Measurements from ENCODE around the gene DIS3L2.
A peak's percentile ranks its signal among the peaks of the same experiment; 100 is the strongest.

DIS3L2 gene

DNA sequence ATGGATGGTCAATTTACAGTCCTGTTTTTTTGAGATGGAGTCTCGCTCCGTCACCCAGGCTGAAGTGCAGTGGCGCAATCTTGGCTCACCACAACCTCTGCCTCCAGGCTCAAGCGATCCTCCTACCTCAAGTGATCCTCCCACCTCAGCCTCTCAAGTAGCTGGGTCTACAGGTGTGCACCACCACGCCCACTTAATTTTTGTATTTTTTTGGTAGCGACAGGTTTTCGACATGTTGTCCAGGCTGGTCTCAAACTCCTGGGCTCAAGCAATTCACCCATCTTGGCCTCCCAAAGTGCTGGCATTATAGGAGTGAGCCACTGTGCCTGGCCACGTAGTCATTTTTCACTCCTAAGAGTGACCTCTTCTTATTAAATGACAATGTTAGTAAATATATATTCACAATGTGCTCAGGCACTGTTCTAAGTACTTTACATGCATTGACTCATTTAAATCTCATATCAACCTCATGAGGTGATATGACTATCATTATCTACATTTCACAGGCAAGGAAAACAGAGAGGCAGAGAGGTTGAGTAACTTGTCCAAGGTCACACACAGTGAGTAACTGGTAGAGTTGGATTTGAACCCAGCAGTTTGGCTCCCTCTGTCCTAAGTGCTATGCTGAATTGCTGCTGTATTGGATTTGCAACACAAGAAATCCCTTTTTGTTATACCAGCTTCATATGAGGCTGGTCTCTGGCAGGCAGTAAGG, 5.6 kb upstream of the DIS3L2 start:
- DNase-seq (ENCODE audit: low read depth), result peak; percentile 47

DNA sequence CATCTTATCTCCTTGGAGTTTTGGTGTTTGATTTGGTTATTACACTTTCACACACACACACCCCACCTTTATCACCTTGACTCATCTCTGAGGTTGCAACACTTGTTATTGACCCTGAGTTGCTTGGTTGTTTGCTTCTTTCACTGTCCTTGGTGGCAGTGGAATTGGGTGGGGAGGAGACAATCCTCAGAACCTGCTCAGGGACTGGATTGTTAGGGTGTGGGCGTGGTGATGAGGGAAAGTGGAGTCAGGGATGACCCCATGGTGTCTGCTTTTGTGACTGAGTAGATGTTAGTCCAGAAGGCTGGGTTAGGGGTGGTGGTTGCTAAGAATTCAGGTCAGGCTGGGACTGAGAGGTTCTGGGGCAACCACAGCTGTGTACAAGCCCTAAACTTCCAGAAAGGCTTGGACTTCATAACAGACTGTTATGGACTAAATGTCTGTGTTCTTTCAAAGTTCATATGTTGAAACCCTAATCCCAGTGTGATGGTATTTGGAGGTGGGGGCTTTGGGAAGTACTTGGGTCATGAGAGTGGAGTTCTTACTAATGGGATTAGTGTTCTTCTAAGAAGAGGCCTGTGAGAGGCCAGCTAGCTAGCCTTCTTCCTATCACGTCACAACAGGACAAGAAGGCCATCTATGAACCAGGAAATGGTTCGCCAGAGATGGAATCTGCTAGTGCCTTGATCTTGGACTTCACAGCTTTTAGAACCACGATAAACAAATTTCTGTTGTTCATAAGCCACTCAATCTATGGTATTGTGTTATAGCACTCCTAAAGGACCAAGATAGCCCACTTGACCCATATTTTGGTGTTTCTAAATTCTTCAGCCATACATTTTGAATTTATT, 3.4 kb upstream of the DIS3L2 start:
- DNase-seq (ENCODE audit: low read depth), result no peak

DNA sequence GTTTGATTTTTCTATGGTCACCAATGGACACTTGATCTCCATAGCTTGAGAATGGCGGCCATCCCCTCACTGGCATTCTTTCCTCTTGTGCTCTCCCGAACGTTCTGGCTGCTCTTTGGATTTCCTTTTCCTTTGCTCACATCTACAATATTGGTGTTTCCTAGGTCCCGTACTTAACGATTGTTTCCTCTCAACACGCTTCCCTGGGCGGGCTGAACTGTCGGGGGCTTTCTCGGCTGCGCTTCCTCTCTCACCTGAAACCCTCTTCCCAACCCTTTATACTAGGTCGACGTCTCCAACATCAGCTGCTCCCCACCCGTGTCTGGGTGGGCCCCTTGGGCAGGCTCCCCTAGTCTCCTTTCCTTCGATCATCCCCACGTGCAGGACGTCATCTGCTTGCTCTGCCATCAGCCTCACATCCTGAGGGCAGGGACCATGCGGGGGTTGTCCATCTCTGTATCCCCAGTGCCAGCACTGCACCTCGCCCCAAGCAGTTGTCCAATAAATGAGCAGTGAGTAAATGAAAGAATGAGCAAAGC, 634 bp upstream of the DIS3L2 start:
- DNase-seq (ENCODE audit: low read depth), result no peak

DNA sequence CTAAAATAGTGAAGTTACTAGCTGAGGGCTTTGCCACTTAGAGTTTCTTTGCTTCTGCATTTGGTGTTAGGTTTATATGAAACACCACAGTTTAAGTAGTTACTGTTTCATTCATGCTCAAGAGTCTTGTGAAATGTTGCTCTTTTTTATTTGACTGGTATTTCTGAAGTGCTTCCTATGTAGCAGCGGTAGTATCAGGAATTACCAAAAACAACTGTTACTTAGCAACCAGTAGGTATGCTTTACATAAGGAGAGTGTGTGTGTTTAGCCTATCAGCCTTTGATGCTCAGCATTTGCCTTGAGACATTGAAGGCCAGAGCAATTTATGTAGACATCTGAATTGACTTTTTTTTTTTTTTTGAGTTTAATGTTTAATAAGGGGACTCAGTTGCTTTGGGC, 3.6 kb downstream of the DIS3L2 start:
- DNase-seq (ENCODE audit: low read depth), result peak; percentile 11

DNA sequence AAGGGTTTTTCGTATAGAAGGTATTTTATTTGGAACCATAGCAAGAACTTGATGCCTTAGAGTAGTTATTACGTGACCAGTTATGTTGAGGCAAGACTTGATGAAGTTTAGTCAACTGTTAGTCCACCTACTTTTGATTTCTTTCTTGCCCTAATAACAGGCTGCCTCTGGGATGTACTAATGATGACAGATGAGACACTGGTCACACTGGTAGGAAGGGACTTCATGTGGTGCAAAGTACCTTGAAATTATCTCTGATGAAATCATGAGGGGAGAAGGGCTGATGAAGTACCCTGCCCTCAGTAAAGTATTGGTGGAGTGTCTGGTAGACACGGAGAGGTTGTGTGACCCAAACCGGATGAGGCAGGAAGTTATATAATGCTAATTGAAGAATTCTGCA, 5.4 kb downstream of the DIS3L2 start:
- DNase-seq (ENCODE audit: low read depth), result no peak

DNA sequence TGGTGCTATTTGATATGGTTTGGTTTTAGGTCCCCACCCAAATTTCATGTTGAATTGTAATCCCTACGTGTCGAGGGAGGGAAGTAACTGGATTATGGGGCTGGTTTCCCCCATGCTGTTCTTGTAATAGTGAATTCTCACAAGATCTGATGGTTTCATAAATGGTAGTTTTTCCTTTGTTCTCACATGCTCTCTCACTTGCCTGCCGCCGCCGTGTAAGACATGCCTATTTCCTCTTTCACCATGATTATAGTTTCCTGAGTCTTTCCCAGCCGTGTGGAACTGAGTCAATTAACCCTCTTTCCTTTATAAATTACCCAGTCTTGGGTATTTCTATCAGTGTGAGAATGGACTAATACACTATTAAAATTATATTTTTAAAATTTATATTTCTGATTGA, 7.3 kb downstream of the DIS3L2 start:
- no peak for DNase-seq (ENCODE audit: low read depth)

DNA sequence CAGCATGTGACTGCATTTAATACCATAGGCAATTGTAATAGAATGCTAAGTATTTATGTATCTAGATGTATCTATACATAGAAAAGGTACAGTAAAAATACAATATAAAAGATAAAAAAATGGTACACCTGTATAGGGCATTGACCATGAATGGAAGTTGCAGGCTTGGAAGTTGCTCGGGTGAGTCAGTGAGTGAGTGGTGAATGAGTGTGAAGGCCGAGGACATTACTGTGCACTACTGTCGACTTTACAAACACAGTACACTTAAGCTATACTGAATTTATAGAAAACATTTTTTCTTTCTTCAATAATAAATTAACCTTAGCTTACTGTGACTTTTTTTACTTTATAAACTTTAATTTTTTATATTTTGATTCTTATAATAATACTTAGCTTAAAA, 8.9 kb downstream of the DIS3L2 start:
- no peak for DNase-seq (ENCODE audit: low read depth)

DNA sequence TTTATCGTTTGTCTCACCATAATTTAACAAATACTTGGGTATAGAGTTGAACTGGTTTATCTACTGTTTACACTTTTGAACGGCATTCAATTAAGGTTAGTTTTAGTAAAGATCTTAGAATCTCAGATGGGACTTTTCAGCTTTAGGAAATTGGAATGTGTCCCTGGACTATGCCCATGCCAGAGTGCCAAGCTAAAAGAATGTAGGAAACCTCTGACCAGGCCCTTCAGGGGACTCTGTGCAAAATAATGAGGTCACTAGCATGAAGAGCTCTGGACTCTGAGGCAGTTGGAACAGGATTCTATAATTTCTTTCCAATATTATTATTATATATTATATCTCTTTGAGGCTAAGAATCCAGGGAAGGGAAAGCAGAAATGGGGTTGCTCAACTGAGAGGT, 13.5 kb downstream of the DIS3L2 start:
- no peak for DNase-seq (ENCODE audit: low read depth)

DNA sequence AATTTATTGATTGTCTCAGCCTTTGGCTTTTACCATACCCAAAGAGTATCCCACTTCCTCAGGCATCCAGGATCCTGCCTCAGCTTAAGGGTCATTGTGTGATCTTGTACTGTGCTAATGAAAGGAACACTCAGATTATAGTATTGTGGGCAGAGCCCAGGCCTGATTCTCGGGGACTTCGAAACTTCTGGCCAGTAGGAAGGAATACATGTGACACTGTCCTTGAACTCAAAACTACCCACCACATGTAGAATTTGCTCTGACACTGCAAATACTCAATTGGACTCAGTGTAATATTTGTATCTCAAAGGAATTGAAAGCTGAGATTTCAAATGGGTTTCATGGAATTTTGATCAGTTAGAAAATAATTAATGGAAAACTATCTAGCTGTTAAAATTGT, 15.9 kb downstream of the DIS3L2 start:
- DNase-seq (ENCODE audit: low read depth), result no peak

DNA sequence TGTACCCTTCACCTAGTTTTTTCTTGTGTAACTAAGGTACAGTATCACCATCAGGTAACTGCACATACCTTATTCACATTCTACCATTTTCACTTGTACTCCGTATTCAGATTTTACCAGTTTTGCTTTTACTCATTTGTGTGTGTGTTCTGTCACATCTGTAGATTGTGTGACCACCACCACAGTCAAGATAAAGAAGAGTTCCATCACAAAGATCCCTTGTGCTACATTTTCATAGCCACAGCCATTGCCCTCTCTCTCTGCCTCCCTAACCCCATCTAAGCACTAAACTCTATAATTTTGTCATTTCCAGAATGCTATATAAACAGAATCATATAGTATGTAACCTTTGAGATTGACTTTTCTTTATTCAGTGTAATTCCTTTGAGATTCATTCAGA, 23.5 kb downstream of the DIS3L2 start:
- DNase-seq (ENCODE audit: low read depth), result no peak

DNA sequence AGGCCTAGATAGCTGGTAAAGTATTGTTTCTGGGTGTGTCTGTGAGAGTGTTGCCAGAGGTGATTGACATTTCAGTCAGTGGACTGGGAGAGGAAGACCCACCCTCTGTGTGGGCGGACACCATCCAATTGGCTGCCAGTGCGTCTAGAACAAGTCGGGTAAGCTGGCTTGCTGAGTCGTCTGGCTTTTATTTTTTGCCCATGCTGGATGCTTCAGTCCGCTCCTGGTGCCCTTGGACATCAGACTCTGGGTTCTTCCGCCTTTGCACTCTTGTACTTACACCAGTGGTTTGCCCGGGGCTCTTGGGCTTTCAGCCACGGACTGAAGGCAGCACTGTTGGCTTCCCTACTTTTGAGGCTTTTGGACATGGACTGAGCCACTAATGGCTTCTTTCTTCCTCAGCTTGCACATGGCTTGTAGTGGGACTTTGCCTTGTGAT, 24.3 kb downstream of the DIS3L2 start:
- no peak for DNase-seq (ENCODE audit: low read depth)

DNA sequence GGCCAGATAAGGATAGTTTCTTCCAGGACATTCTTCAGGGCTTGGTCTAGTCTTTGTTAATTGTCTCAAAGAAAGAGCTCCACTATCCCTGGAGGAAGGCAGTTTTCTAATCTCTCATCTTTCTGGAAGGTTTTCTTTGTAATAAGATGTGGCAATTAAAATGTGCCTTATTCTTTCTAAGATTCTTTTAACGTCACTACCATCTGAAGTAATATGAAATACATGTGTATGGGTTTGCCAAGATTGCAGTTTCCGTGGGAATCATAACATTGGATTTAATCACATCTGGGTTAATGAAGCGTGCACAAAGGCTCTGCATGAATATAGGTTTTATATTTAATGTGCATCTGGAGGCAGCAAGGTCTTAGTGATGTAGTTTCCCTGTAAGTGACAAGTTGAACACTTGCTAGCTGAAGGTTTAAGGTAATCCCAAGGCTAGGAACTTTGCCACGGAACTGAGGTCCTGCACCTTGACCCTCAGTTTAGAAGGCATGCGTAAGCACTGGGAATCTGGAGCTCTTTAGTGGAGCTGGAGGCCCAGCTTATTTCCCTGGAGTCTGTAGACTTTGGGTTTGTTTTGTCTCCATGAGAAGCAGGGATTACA, 25.7 kb downstream of the DIS3L2 start:
- DNase-seq (ENCODE audit: low read depth), result peak; percentile 33

DNA sequence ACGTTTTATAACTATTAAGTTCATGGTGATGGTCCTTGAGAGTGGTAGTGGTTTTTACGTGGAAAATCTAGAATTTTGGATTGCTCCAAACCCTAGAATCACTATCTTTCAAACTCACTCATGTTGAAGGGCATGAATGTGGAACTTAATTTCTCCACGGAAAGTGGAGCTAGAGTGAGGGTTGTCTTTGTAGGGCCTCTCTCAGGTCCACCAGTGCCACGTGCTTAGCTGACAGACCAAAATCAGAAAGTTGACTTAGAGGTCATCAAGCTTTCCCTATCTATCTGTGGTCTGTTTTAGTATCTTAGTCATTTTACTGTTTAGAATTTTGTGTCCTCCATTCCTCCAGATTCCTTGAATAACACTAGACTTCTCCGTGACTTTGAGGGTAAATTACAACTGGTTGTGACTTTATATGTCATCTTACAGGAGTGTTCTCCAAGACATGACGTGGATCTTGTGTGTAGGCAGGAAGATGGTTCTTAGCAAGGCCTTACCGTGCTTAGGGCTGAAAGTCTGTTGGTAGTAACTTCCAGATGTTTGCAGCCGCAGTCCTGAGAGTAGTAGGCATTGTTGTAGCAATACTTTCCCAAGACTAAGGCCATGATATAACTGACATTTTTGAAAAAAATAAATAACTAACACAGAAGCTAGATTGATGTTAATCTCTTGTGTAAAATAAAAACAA, 26.8 kb downstream of the DIS3L2 start:
- DNase-seq (ENCODE audit: low read depth), result no peak

DNA sequence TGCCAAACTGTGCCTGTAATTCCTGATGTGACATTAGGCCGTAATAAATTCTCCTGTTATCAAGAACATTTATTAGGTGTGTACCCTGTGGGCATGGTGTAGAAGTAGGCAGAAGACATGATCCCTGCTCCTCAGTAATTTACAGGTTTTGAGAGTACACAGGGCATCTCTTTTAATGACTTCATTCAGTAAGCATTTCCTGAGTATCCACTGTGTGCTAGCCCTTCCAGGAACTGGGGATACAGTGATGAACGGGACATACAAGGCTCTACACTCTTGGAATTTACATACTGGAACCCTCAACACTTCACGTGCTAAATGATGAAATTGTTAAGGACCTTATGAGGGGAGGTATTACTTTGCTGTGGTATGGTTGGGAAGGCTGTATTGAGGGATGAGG, 30.2 kb downstream of the DIS3L2 start:
- DNase-seq (ENCODE audit: low read depth), result peak; percentile 47

DNA sequence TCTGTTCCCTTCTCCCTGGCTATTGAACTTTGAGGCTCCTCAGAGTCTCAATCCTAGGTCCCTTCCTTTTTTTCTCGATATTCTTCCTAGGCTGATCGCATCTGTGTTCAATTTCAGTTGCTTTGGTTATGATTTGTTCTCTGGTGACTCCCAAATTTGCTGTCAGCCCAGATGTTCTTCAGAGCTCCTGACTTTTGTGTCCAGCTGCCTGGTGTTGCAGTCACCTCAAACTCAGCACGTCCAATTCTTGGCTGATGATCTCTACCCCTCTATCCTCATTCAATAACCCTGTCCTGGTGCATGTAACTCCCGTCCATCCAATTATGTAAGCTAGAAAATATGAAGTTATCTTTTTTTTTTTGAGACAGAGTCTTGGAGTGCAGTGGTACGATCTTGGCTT, 31.4 kb downstream of the DIS3L2 start:
- no peak for DNase-seq (ENCODE audit: low read depth)

DNA sequence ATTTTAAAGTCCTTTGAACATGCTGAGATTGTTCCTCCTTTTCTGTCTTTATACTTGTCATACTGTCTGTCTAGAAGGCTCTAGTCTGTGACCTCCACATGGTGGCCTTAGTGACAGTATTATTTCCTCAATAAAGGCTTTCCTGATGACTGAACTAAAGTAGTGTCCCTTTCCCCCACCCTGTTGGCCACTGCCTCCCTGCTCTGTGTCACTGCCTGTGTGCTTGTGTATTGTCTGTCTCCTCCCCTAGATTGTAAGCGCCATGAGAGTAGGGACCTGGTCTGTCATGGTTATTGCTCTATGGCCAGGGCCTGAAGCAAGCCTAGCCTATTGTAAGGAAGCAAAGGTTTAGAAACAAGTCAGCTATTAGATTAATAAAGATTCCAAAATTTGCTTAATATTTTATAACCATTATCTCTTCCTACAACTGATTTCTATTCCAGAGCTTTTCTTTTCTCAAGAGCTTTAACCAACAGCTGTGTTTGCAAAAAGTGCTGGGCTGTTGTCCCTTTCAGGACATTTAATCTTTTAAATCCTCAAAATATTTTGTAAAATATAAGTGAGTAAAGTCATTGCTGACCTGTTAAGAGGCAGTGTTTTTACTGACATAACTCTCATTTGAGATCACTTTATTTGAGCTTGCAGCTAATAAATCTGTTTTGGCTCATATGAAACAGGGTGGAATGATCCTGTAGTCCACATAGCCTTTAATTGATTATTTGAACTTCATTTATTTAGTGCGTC, 35.5 kb downstream of the DIS3L2 start:
- no peak for DNase-seq (ENCODE audit: low read depth)

DNA sequence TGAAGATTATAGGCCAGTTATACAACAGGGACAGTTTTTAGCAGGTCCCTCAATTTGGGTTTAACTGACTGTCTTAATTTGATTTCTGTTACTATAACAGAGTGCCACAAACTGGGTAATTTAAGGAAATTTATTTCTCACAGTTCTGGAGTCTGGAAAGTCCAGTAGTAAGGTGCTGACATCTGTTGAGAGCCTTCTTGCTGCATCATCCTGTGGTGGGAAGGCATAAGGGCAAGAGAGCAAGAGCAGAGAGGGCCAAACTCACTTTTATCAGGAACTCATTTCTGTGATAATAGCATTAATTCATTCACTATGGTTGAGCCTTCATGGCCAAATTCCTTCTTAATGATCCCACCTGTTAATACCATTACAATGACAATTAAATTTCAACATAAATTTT, 36.5 kb downstream of the DIS3L2 start:
- no peak for DNase-seq (ENCODE audit: low read depth)

DNA sequence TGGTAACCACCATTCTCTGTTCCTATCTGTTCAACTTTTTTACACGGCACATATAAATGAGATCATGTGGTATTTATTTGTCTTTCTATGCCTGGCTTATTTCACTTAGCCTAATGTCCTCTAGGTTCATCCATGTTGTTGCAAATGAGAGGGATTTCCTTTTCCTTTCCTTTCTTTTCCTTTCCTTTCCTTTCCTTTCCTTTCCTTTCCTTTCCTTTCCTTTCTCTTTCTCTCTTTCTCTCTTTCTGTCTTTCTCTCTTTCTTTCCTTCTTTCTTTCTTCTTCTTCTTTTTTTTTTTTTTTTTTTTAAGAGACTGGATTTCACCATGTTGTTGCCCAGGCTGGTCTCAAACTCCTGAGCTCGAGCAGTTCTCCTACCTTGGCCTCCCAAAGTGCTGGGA, 38.9 kb downstream of the DIS3L2 start:
- no peak for DNase-seq (ENCODE audit: low read depth)

DNA sequence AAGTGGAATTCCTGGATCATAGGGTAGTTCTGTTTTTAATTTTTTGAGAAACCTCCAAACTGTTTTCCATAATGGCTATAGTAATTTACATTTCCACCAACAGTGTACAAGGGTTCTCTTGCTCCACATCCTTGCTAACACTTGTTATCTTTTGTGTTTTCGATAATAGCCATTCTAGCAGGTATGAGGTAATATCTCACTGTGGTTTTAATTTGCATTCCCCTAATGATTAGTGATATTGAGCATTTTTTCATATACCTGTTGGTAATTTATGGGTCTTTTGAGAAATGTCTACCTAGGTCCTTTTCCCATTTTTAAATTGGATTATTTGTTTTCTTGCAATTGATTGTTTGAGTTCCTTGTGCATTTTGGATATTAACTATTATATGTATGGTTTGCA, 39.6 kb downstream of the DIS3L2 start:
- no peak for DNase-seq (ENCODE audit: low read depth)

DNA sequence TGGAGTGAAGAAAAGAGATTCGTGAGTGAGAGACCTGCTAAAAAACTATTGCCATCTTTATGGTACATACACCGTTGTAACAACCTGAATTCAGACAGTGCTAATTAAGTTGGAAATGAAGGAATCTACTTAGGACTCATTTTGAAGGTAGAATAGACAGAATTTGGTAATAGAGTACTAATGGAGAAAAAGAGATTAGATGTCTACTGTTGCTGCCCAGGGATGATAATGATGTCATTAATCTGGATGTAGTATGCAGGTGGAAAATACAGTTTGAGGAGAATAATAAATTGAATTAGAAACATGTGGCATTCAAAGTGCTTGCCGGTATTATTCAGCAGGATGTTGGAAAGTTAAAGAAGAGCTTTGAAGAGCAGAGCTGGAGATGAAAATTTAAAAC, 44.7 kb downstream of the DIS3L2 start:
- no peak for DNase-seq (ENCODE audit: low read depth)

DNA sequence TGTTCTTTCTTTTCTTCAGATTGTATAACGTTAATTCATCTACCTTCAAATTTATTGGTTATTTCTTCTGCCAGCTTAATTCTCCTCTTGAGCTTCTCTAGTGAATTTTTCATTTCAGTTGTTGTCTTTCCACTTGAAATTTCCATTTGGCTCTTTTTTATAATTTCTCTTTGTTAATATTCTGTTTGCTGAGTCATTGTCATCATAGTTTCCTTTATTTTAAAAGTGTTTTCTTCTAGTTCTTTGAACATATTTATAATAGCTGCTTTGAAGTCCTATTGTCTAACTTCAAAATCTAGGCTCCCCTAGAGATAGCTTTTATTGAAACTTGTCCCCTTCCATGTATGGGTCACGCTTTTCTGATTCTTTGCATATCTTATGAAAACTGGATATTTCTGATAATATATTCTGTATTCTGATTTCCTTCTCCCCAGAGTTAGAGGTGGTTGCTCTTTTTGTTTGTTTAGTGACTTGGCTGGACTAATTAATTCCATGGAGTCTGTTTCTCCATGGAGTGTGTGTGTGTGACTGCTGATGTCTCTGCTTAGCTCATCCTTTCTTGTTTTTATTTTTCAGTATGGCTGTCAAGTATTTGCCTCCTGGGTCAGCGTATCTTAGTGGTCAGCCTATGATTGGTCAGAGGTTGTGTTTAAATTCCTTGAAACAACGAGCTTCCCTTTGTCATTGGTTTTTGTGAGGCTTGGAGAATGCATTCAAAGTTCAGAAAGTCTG, 47.6 kb downstream of the DIS3L2 start:
- DNase-seq (ENCODE audit: low read depth), result peak; percentile 28
